HG03520 (cell line): ENCODE data around the gene PI4K2A.

Experiments used
- ATAC-seq: cut with Tn5 transposase; IDR thresholded peaks from one replicate; pipeline ENCODE4 v1.9.1; 2021; ENCODE audit warnings: mild to moderate bottlenecking, moderate library complexity; ENCODE audit not compliant: unreplicated experiment

The PI4K2A gene

GRCh38 chr10:97703398-97704067 lies 63.1 kb downstream of the PI4K2A start:
- no peak for ATAC-seq

- no peak for ATAC-seq
Measured at GRCh38 chr10:97704341-97704740, 63.9 kb downstream of the PI4K2A start.

GRCh38 chr10:97705006-97705670 lies 64.7 kb downstream of the PI4K2A start:
- ATAC-seq, result no peak

- ATAC-seq, result no peak
Measured at GRCh38 chr10:97707134-97707861, 66.8 kb downstream of the PI4K2A start.

GRCh38 chr10:97708167-97708566 lies 67.7 kb downstream of the PI4K2A start:
- no peak for ATAC-seq

GRCh38 chr10:97708976-97709946 lies 68.8 kb downstream of the PI4K2A start:
- no peak for ATAC-seq

- no peak for ATAC-seq
Measured at GRCh38 chr10:97711640-97712572, 71.4 kb downstream of the PI4K2A start.

GRCh38 chr10:97713339-97713825 lies 72.9 kb downstream of the PI4K2A start, which contains the start of gene MARVELD1:
TSS of gene MARVELD1 (plus strand) at chr10:97713730. CDS start at chr10:97713877, 147 bp downstream.
- peak; percentile 16 for ATAC-seq

GRCh38 chr10:97713826-97714400 lies 73.4 kb downstream of the PI4K2A start:
- peak; percentile 50 for ATAC-seq

GRCh38 chr10:97714401-97715258 lies 74.2 kb downstream of the PI4K2A start:
- ATAC-seq, result peak; percentile 35

- no peak for ATAC-seq
Measured at GRCh38 chr10:97715259-97715874, 74.9 kb downstream of the PI4K2A start.

- no peak for ATAC-seq
Measured at GRCh38 chr10:97717627-97718026, 77.2 kb downstream of the PI4K2A start.

- ATAC-seq, result no peak
Measured at GRCh38 chr10:97718178-97718577, 77.7 kb downstream of the PI4K2A start.

- no peak for ATAC-seq
Measured at GRCh38 chr10:97718659-97719142, 78.2 kb downstream of the PI4K2A start.

- ATAC-seq, result no peak
Measured at GRCh38 chr10:97719602-97720001, 79.1 kb downstream of the PI4K2A start.

- no peak for ATAC-seq
Measured at GRCh38 chr10:97721871-97722780, 81.7 kb downstream of the PI4K2A start.
